Astrocyte (in vitro differentiated cells and primary cell): ENCODE data around the gene FMN1.

Source experiments
- EZH2 ChIP-seq: IDR thresholded peaks from 2 replicates; pipeline ENCODE4 v1.6.1; 2012; ENCODE audit warnings: mild to moderate bottlenecking, low read length, inconsistent platforms; ENCODE audit not compliant: insufficient read depth
- TF ChIP-seq, protein P1 (sequence below): IDR thresholded peaks from 2 replicates; pipeline ENCODE4 v1.5.1; 2011; ENCODE audit warnings: low read depth, mild to moderate bottlenecking, inconsistent platforms, low read length, moderate library complexity; ENCODE audit not compliant: insufficient read depth

DNA sequence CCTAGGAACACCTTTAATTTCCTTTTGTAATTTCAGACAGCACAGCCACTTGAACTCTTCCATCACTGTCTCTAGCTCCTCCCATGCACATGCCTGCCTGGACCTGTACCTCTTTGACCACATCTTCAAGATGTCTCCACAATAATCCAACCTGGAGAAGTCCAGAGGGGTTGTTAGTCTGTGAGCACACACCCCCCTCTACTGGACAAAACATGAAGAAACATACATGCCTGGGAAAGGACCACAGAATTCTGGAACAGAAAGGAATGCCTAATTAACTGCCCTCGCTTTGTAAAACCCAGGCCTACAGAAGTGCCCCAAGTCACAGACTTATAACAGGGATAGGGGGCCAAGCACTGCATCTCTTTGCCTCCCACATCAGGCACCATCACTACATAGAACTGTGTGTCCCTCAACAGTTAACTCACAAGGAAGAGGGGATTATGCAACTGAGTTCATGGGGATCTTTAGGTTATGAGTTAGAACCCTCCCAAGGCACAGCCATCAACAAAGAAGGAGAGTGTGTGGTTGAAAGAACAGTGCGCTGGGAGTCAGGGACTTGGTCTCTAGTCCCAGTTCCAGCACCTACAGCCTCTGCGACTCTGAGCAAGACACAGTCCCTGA is 61.7 kb downstream of the FMN1 start:
- TF ChIP-seq, protein P1, sequence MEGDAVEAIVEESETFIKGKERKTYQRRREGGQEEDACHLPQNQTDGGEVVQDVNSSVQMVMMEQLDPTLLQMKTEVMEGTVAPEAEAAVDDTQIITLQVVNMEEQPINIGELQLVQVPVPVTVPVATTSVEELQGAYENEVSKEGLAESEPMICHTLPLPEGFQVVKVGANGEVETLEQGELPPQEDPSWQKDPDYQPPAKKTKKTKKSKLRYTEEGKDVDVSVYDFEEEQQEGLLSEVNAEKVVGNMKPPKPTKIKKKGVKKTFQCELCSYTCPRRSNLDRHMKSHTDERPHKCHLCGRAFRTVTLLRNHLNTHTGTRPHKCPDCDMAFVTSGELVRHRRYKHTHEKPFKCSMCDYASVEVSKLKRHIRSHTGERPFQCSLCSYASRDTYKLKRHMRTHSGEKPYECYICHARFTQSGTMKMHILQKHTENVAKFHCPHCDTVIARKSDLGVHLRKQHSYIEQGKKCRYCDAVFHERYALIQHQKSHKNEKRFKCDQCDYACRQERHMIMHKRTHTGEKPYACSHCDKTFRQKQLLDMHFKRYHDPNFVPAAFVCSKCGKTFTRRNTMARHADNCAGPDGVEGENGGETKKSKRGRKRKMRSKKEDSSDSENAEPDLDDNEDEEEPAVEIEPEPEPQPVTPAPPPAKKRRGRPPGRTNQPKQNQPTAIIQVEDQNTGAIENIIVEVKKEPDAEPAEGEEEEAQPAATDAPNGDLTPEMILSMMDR: peak; percentile 94
- TF ChIP-seq EZH2: no peak
